Activated T-helper 1 cell treated with Interleukin-2 at 50 U/mL for 16 hours (primary cell): ENCODE measurements around the gene DACH1.

Experiments
- DNase-seq: peaks from one replicate; pipeline ENCODE4 v3.0.0-alpha.2; 2020; ENCODE audit warnings: low read depth

The DACH1 gene

DNA sequence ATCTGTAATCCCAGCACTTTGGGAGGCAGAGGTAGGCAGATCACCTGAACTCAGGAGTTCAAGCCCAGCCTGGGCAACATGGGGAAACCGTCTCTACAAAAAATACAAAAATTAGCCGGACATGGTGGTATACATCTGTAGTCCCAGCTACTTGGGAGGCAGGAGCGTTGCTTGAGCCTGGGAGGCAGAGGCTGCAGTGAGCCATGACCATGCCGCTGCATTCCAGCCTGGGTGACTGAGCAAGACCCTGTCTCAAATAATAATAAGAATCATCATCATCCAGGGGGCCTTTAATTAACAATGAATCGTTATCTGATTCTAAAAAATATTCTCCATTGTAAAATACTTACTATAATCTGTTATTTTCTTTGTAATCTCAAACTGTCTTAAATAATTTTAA is 283.4 kb downstream of the DACH1 start:
- DNase-seq, result no peak

- no peak for DNase-seq
Observed at GRCh38 chr13:71580614-71581013, 286.4 kb downstream of the DACH1 start.

- DNase-seq, result no peak
Observed at GRCh38 chr13:71578048-71578447, 289.0 kb downstream of the DACH1 start.

DNA sequence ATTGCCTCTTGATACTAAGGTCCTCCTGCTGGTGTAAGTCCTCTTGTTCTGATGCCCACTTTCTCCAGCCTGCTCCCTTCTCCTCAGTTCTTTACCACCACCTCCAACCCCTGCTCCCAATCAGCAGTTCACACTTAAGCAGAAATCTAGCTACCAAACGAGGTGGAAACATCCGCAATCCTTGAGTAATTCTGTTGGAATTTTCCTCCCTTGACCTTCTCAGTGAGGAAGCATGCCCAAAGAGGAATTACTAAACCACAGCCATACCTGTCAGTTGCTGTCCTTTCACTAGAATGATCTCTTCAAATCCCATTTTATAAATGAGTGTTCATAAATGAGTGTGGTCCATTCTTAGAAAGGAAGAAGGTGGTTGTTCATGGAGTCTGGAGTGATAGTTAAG is 289.9 kb downstream of the DACH1 start:
- DNase-seq, result no peak

GRCh38 chr13:71576571-71576970 is 290.4 kb downstream of the DACH1 start:
- DNase-seq, result no peak

DNA sequence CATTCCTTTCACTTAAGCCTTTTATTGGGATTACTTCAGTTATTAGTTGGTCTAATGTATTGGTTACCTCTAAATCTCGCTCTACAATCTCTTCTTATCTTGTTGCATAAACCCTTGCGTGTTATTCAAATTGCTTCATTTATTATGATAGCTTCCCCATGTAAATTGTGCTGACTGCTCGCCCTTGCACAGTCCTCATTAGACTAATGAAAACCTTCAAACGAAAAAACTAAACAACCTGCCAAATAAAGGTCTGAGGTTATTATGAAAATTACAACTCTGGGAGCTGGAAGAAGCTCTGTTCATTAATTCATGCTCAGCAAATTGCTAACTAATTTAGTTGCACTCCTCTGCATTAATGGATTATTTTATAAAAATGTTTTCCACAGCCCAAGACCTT is 320.1 kb downstream of the DACH1 start:
- DNase-seq, result no peak

DNA sequence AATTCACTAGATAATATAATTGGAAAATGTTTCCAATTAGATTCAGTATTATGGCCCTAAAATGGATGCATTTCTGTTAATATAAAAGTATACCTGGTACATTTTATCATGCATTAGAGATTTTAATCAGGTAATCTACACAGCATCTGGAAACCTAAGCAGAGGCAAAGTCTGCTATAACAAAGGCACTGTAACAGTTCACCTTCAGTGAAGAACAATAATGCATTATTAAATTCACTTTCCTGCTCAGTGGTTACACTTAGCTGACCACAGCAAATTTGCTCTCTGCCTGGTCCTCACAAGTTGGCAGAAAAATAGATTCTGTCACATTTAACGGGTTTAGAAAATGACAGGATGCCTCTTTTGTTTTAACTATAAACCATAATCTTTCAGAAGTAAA is 326.9 kb downstream of the DACH1 start:
- no peak for DNase-seq

- no peak for DNase-seq
Observed at GRCh38 chr13:71536201-71536600, 330.8 kb downstream of the DACH1 start.

DNA sequence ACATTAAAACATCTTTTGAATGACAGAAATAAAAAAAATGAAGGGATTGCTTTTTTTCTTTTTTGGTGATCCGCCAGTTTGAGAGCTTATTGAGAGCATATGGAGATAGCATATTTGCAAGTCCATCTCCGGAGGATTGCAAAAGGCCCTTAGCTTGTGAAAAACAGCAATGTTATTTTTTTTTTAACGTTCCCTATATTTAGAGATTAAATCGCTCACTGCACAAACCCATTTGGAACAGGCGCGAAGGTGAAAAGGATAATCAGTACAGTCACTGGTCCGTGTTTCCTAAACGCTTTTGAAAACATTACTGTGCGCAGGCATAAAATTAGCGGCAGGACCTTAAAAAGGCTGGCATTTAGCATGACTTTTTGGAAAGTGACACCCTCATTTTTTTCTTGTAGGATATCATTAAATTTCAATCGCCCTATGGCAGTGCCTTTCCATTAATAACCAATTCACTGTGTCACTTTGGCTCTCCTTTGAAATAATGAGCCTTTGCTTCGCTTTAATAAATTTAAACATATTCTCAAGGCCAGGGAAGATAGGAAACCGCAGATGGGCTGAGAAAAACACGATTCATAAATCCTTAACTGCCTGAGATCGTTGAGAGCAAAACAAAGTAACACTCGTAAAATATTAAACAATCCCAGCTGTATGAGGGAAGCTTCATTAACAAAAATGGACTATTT is 342.2 kb downstream of the DACH1 start:
- no peak for DNase-seq

DNA sequence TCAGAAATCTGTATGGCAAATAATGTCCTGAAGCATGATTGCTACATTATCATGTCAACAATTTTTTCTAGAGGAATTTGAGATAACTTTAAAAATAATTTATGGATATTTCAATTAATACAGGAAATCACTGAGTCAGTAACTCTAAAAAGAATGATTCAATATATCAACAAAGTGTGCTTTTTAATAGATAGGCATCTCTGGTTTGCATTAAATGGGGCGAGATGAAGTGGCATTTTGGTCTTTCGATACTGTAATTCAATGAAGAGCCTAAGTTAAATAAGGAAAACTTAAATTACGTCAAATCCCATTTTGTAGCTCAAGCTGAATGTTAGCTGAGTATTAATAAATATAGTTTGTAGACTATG is 342.8 kb downstream of the DACH1 start:
- no peak for DNase-seq

GRCh38 chr13:71522941-71523526 is 344.0 kb downstream of the DACH1 start:
- no peak for DNase-seq

GRCh38 chr13:71517004-71517403 is 350.0 kb downstream of the DACH1 start:
- no peak for DNase-seq

- DNase-seq, result no peak
Observed at GRCh38 chr13:71516521-71516920, 350.5 kb downstream of the DACH1 start.

DNA sequence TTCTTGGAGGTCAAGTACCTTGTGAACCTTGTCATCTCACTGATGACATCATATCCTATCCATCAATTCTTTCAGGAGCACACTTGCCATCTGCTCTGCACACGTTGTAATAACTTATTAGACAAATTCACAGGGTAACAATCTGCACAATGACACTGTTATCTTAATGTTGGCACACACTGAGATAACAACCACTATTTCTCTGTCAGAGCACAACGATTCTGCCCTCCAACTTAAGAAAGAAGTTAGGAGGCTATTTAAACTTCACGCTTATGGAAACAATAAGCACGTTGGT is 351.3 kb downstream of the DACH1 start:
- DNase-seq, result no peak

GRCh38 chr13:71514900-71515743 is 351.9 kb downstream of the DACH1 start:
- DNase-seq, result no peak

GRCh38 chr13:71513411-71514033 is 353.5 kb downstream of the DACH1 start:
- no peak for DNase-seq

- DNase-seq, result no peak
Observed at GRCh38 chr13:71503781-71504180, 363.2 kb downstream of the DACH1 start.

DNA sequence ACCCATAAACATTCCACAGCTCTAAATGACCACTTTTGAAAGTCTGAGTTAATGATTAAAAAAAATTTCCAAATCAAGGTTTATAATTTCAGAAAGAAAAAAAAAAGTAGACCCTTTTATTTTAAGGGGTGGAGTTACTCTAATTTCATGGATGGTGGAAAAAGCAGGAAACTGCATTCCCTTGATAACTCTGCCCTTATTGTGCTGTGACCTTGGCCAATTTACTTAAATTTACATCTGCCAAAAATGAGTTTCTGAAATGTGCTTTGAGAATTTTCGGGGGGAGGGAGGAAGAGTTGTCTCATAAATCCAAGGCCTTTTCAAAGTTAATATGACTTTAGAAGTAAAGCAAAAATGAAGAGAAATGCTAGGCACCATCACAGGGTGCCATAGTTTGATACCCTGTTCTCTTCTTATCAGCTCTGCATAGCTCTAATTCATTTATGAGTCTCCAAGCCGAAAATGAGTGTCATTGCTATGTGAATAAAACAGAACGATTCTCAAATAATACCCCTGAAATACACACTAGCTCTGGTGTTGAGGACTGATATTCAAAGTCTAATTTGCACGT is 367.0 kb downstream of the DACH1 start:
- DNase-seq, result no peak

- no peak for DNase-seq
Observed at GRCh38 chr13:71499235-71499634, 367.8 kb downstream of the DACH1 start.

GRCh38 chr13:71493189-71493588 is 373.8 kb downstream of the DACH1 start:
- no peak for DNase-seq

- DNase-seq, result no peak
Observed at GRCh38 chr13:71492346-71492871, 374.6 kb downstream of the DACH1 start.

GRCh38 chr13:71491010-71491409 is 376.0 kb downstream of the DACH1 start:
- no peak for DNase-seq
